Stimulated activated naive CD8-positive, alpha-beta T cell treated with anti-CD3 and anti-CD28 coated beads, Interleukin-15, amount 100 ng/mL, for 72 hours (primary cell): ENCODE data around the gene HSD17B10.
A peak's percentile ranks its signal among the peaks of the same experiment; 100 is the strongest.

Experiments used
- ATAC-seq: fragments of 150-1000 bp; cut with Tn5 transposase; 2 replicates; pipeline ENCODE4 v1.10.0; 2021; ENCODE audit warnings: mild to moderate bottlenecking, moderate library complexity
- DNase-seq, 2 donors: peaks; one replicate each; pipeline ENCODE4 v3.0.0; 2021 to 2022
- H3K27ac Mint-ChIP-seq, 2 donors: one replicate each; pipeline ENCODE4 v1.8.0; 2022; ENCODE audit warnings: mild to moderate bottlenecking in 2 of 2, mixed read lengths in 2 of 2, moderate library complexity in 2 of 2
- H3K27me3 Mint-ChIP-seq: one replicate; pipeline ENCODE4 v1.8.0; 2022; ENCODE audit warnings: mixed read lengths
- H3K4me1 Mint-ChIP-seq: one replicate; pipeline ENCODE4 v1.8.0; 2022; ENCODE audit warnings: mild to moderate bottlenecking, mixed read lengths
- H3K4me3 Mint-ChIP-seq, 2 donors: one replicate each; pipeline ENCODE4 v1.8.0; 2022; ENCODE audit warnings: mild to moderate bottlenecking in 2 of 2, mixed read lengths in 2 of 2, moderate library complexity in 1 of 2
- H3K9me3 Mint-ChIP-seq, 2 donors: one replicate each; pipeline ENCODE4 v1.8.0; 2022; ENCODE audit warnings: mixed read lengths in 2 of 2

Gene HSD17B10

GRCh38 chrX:53412446-53412845, 21.7 kb downstream of the HSD17B10 start:
- no peak overlapping the region for H3K27ac Mint-ChIP-seq
- ATAC-seq, result no peak

GRCh38 chrX:53403535-53403934, 30.6 kb downstream of the HSD17B10 start:
- Mint-ChIP-seq H3K9me3 (no peaks in the 10 kb centered on the region), H3K4me3 (no peak overlapping the region), H3K4me1 (no peaks in the 10 kb centered on the region), H3K27me3 (no peaks in the 10 kb centered on the region), H3K27ac (no peak overlapping the region)
- DNase-seq (no peak), ATAC-seq (no peak)

More at GRCh38 chrX:53412446-53412845, 21.7 kb downstream of the HSD17B10 start:
- no peak for DNase-seq
- H3K4me1 Mint-ChIP-seq, result peaks cover 7% of the 10 kb centered on the region
- H3K9me3 Mint-ChIP-seq, result no peaks in the 10 kb centered on the region
- H3K27me3 Mint-ChIP-seq, result no peaks in the 10 kb centered on the region
- H3K4me3 Mint-ChIP-seq, result no peak overlapping the region

- Mint-ChIP-seq H3K4me1 (no peaks in the 10 kb centered on the region), H3K4me3 (no peak overlapping the region), H3K27ac (peak overlapping the region in 1 of 2 donors; percentile 54), H3K27me3 (no peaks in the 10 kb centered on the region), H3K9me3 (no peaks in the 10 kb centered on the region)
- no peak for ATAC-seq
- no peak for DNase-seq
These were observed 36.0 kb downstream of the HSD17B10 start for GRCh38 chrX:53398216-53398615.

GRCh38 chrX:53395605-53396298, 38.4 kb downstream of the HSD17B10 start:
- H3K27ac Mint-ChIP-seq, result no peak overlapping the region
- no peak for ATAC-seq

GRCh38 chrX:53383376-53384076, 50.6 kb downstream of the HSD17B10 start:
- Mint-ChIP-seq H3K4me3 (no peak overlapping the region), H3K27ac (peak overlapping the region; percentile 57 to 63), H3K9me3 (no peaks in the 10 kb centered on the region), H3K27me3 (no peaks in the 10 kb centered on the region), H3K4me1 (no peaks in the 10 kb centered on the region)
- DNase-seq (no peak), ATAC-seq (no peak)

More at GRCh38 chrX:53395605-53396298, 38.4 kb downstream of the HSD17B10 start:
- no peaks in the 10 kb centered on the region for H3K9me3 Mint-ChIP-seq
- H3K4me1 Mint-ChIP-seq, result no peaks in the 10 kb centered on the region
- H3K4me3 Mint-ChIP-seq, result no peak overlapping the region
- no peaks in the 10 kb centered on the region for H3K27me3 Mint-ChIP-seq
- DNase-seq, result no peak
